HL-60/S4 treated with phorbol 12-myristate 13-acetate at 8.2 ng/mL for 4 days and 3 days (cell line): ENCODE data around the gene XCR1.
"Not testable (repeated sequence)": the region's sequence is repeated elsewhere in the genome, so short reads cannot be mapped to it uniquely, and the experiment has no call there.

ENCODE experiments used
- in situ Hi-C: fragments of 300-500 bp; cut with MboI; formaldehyde crosslinking; loops from 2 replicates; pipeline ENCODE4 v1.15.0; 2022; ENCODE audit warnings: low sequenced_read_pairs

XCR1 gene

GRCh38 chr3:46027021-46027705 lies at the start of gene XCR1:
XCR1 (minus strand) TSS chr3:46027483; CDS start chr3:46021947, 5,536 bp downstream.
- in situ Hi-C loops = no loop called here

GRCh38 chr3:46076606-46077005 lies 49.3 kb upstream of the XCR1 start:
- in situ Hi-C loops = loop anchor here (10.0 kb wide), 1 partner anchor 132 kb away; the partner anchor contains the start of gene CXCR6

- in situ Hi-C loops = loop anchor here (10.0 kb wide), 1 partner anchor 131 kb away; the partner anchor contains the start of gene CXCR6
Observed at GRCh38 chr3:46075816-46076215, 48.5 kb upstream of the XCR1 start.

GRCh38 chr3:46071222-46071858 lies 44.1 kb upstream of the XCR1 start:
- in situ Hi-C loops = loop anchor here (10.0 kb wide), 1 partner anchor 127 kb away; the partner anchor contains the start of gene CXCR6

- in situ Hi-C loops = loop anchor here (10.0 kb wide), 1 partner anchor 126 kb away; the partner anchor contains the start of gene CXCR6
Observed at GRCh38 chr3:46070595-46071093, 43.4 kb upstream of the XCR1 start.

- in situ Hi-C loops = no loop called here
Observed at GRCh38 chr3:46068501-46068900, 41.2 kb upstream of the XCR1 start.

GRCh38 chr3:46067401-46067800 lies 40.1 kb upstream of the XCR1 start:
- in situ Hi-C loops = no loop called here

- in situ Hi-C loops = no loop called here
Observed at GRCh38 chr3:46065750-46066256, 38.5 kb upstream of the XCR1 start.

- in situ Hi-C loops = no loop called here
Observed at GRCh38 chr3:46065294-46065705, 38.0 kb upstream of the XCR1 start.

GRCh38 chr3:46062679-46063078 lies 35.4 kb upstream of the XCR1 start:
- in situ Hi-C loops = no loop called here

- in situ Hi-C loops = no loop called here
Observed at GRCh38 chr3:46061887-46062286, 34.6 kb upstream of the XCR1 start.

- in situ Hi-C loops = no loop called here
Observed at GRCh38 chr3:46061108-46061720, 33.9 kb upstream of the XCR1 start.

- in situ Hi-C loops = no loop called here
Observed at GRCh38 chr3:46060551-46060950, 33.3 kb upstream of the XCR1 start.

GRCh38 chr3:46059432-46059831 lies 32.1 kb upstream of the XCR1 start:
- in situ Hi-C loops = no loop called here

- in situ Hi-C loops = no loop called here
Observed at GRCh38 chr3:46058981-46059380, 31.7 kb upstream of the XCR1 start.

GRCh38 chr3:46057716-46058115 lies 30.4 kb upstream of the XCR1 start:
- in situ Hi-C loops = no loop called here

- in situ Hi-C loops = no loop called here
Observed at GRCh38 chr3:46056686-46057085, 29.4 kb upstream of the XCR1 start.

- in situ Hi-C loops = not testable (repeated sequence)
Observed at GRCh38 chr3:46053761-46054515, 26.7 kb upstream of the XCR1 start.

GRCh38 chr3:46053265-46053664 lies 26.0 kb upstream of the XCR1 start:
- in situ Hi-C loops = not testable (repeated sequence)

- in situ Hi-C loops = no loop called here
Observed at GRCh38 chr3:46052531-46052930, 25.2 kb upstream of the XCR1 start.

GRCh38 chr3:46049093-46049492 lies 21.8 kb upstream of the XCR1 start:
- in situ Hi-C loops = no loop called here
